Stomach smooth muscle (tissue), 2 donors: ENCODE data around the gene GOLM1.
"Not testable (repeated sequence)": the region's sequence is repeated elsewhere in the genome, so short reads cannot be mapped to it uniquely, and the experiment has no call there.

Experiments used
- H3K27ac ChIP-seq: one replicate; pipeline ENCODE4 v1.7.0; 2013; ENCODE audit warnings: mild to moderate bottlenecking, low read length, inconsistent platforms
- H3K27me3 ChIP-seq, 2 donors: one replicate each; pipeline ENCODE4 v1.7.0; 2013; ENCODE audit warnings: low read length in 2 of 2; ENCODE audit not compliant: insufficient read depth in 2 of 2, control insufficient read depth in 1 of 2
- H3K36me3 ChIP-seq, 2 donors: one replicate each; pipeline ENCODE4 v1.7.0; 2013; ENCODE audit warnings: low read length in 2 of 2; ENCODE audit not compliant: control insufficient read depth in 2 of 2, insufficient read depth in 2 of 2
- H3K4me1 ChIP-seq: one replicate; pipeline ENCODE4 v1.7.0; 2013; ENCODE audit warnings: low read length; ENCODE audit not compliant: control insufficient read depth, insufficient read depth
- H3K4me3 ChIP-seq, 2 donors: one replicate each; pipeline ENCODE4 v1.7.0; 2013; ENCODE audit warnings: low read length in 2 of 2
- H3K9ac ChIP-seq, 2 donors: one replicate each; pipeline ENCODE4 v1.7.0; 2013; ENCODE audit warnings: low read length in 2 of 2, mild to moderate bottlenecking in 1 of 2
- H3K9me3 ChIP-seq, 2 donors: one replicate each; pipeline ENCODE4 v1.7.0; 2013; ENCODE audit warnings: low read length in 2 of 2; ENCODE audit not compliant: control insufficient read depth in 2 of 2
- donor health status: healthy.
- donor health status: Pancreatic carcinoma.

GOLM1 gene

GRCh38 chr9:86062845-86063693, 36.3 kb downstream of the GOLM1 start:
- Histone ChIP-seq H3K9me3 (no peaks in the 10 kb centered on the region), H3K36me3 (peaks cover 0 to 2% of the 10 kb centered on the region in 2 donors), H3K4me1 (no peaks in the 10 kb centered on the region), H3K27ac (no peak overlapping the region), H3K27me3 (no peaks in the 10 kb centered on the region), H3K9ac (no peak overlapping the region), H3K4me3 (no peak overlapping the region)

- Histone ChIP-seq H3K27ac (no peak overlapping the region), H3K9ac (no peak overlapping the region), H3K27me3 (no peaks in the 10 kb centered on the region)
Observed at GRCh38 chr9:86061972-86062739, 37.2 kb downstream of the GOLM1 start.

GRCh38 chr9:86057491-86057890, 41.9 kb downstream of the GOLM1 start:
- H3K4me1 ChIP-seq: no peaks in the 10 kb centered on the region
- H3K9me3 ChIP-seq: no peaks in the 10 kb centered on the region
- H3K27ac ChIP-seq: no peak overlapping the region
- H3K27me3 ChIP-seq: no peaks in the 10 kb centered on the region
- no peak overlapping the region for H3K4me3 ChIP-seq
- no peak overlapping the region for H3K9ac ChIP-seq
- H3K36me3 ChIP-seq: peaks cover 0 to 2% of the 10 kb centered on the region in 2 donors

More at GRCh38 chr9:86061972-86062739, 37.2 kb downstream of the GOLM1 start:
- no peaks in the 10 kb centered on the region for H3K4me1 ChIP-seq
- H3K36me3 ChIP-seq: peaks cover 0 to 2% of the 10 kb centered on the region in 2 donors
- H3K4me3 ChIP-seq: no peak overlapping the region
- no peaks in the 10 kb centered on the region for H3K9me3 ChIP-seq

GRCh38 chr9:86054695-86055094, 44.7 kb downstream of the GOLM1 start:
- Histone ChIP-seq H3K9ac (no peak overlapping the region), H3K9me3 (no peaks in the 10 kb centered on the region), H3K4me1 (no peaks in the 10 kb centered on the region), H3K4me3 (no peak overlapping the region), H3K27me3 (no peaks in the 10 kb centered on the region), H3K27ac (no peak overlapping the region), H3K36me3 (peaks cover 0 to 2% of the 10 kb centered on the region in 2 donors)

GRCh38 chr9:86052556-86053468, 46.5 kb downstream of the GOLM1 start:
- Histone ChIP-seq H3K9ac (no peak overlapping the region), H3K9me3 (no peaks in the 10 kb centered on the region), H3K27ac (no peak overlapping the region), H3K27me3 (no peaks in the 10 kb centered on the region), H3K36me3 (peaks cover 0 to 2% of the 10 kb centered on the region in 2 donors), H3K4me3 (no peak overlapping the region), H3K4me1 (no peaks in the 10 kb centered on the region)

GRCh38 chr9:86048018-86048742, 51.2 kb downstream of the GOLM1 start:
- H3K27me3 ChIP-seq, H3K9me3 ChIP-seq, H3K9ac ChIP-seq, H3K36me3 ChIP-seq, H3K4me3 ChIP-seq, H3K27ac ChIP-seq, H3K4me1 ChIP-seq: not testable (repeated sequence)

- no peaks in the 10 kb centered on the region for H3K4me1 ChIP-seq
- H3K27ac ChIP-seq: no peak overlapping the region
- no peak overlapping the region for H3K9ac ChIP-seq
- no peaks in the 10 kb centered on the region for H3K27me3 ChIP-seq
- H3K36me3 ChIP-seq: peaks cover 0 to 4% of the 10 kb centered on the region in 2 donors
- H3K9me3 ChIP-seq: no peaks in the 10 kb centered on the region
- no peak overlapping the region for H3K4me3 ChIP-seq
Observed at GRCh38 chr9:86047361-86047760, 52.0 kb downstream of the GOLM1 start.

GRCh38 chr9:86046930-86047341, 52.4 kb downstream of the GOLM1 start:
- no peak overlapping the region for H3K4me3 ChIP-seq
- no peak overlapping the region for H3K27ac ChIP-seq
- H3K4me1 ChIP-seq: no peaks in the 10 kb centered on the region
- H3K27me3 ChIP-seq: no peaks in the 10 kb centered on the region
- no peaks in the 10 kb centered on the region for H3K9me3 ChIP-seq
- no peak overlapping the region for H3K9ac ChIP-seq
- H3K36me3 ChIP-seq: peaks cover 0 to 4% of the 10 kb centered on the region in 2 donors

GRCh38 chr9:86046071-86046636, 53.2 kb downstream of the GOLM1 start:
- Histone ChIP-seq H3K9me3 (no peaks in the 10 kb centered on the region), H3K4me3 (no peak overlapping the region), H3K36me3 (peaks cover 0 to 4% of the 10 kb centered on the region in 2 donors), H3K27ac (no peak overlapping the region), H3K4me1 (peaks cover 6% of the 10 kb centered on the region), H3K9ac (no peak overlapping the region), H3K27me3 (no peaks in the 10 kb centered on the region)
